ENCODE data around the gene COL9A3.
A peak's percentile ranks its signal among the peaks of the same experiment; 100 is the strongest.
"Not testable (repeated sequence)": the region's sequence is repeated elsewhere in the genome, so short reads cannot be mapped to it uniquely, and the experiment has no call there.

COL9A3 gene

DNA sequence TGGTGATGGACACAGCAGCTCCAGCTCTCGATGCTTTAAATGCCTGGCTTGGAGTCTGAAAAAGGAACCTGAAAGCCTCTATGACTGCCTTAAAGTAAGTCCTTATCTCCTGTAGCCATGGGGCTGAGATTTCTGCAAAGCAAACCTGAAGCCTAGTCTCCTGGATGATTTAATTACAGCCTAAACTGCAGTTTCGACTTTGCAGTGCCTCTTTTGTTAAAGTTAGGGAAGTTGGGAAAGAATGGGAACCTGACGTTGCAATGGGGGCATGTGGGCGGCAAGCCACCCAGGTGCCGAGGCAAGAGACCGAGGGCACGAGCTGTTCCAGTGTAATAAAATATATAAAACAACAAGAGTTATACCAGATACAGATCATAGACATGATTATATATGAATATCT lies 56.4 kb downstream of the COL9A3 start:
- in situ Hi-C loops (cut with MboI; ENCODE audit: low pct_unique_long_range_greater_than_20kb, low sequenced_read_pairs, unreplicated experiment): no loop called here
- TF ChIP-seq, protein P1, sequence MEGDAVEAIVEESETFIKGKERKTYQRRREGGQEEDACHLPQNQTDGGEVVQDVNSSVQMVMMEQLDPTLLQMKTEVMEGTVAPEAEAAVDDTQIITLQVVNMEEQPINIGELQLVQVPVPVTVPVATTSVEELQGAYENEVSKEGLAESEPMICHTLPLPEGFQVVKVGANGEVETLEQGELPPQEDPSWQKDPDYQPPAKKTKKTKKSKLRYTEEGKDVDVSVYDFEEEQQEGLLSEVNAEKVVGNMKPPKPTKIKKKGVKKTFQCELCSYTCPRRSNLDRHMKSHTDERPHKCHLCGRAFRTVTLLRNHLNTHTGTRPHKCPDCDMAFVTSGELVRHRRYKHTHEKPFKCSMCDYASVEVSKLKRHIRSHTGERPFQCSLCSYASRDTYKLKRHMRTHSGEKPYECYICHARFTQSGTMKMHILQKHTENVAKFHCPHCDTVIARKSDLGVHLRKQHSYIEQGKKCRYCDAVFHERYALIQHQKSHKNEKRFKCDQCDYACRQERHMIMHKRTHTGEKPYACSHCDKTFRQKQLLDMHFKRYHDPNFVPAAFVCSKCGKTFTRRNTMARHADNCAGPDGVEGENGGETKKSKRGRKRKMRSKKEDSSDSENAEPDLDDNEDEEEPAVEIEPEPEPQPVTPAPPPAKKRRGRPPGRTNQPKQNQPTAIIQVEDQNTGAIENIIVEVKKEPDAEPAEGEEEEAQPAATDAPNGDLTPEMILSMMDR (IDR thresholded peaks at IDR 0.05; ENCODE audit: extremely low read depth, insufficient read depth, missing control alignments): no peak

DNA sequence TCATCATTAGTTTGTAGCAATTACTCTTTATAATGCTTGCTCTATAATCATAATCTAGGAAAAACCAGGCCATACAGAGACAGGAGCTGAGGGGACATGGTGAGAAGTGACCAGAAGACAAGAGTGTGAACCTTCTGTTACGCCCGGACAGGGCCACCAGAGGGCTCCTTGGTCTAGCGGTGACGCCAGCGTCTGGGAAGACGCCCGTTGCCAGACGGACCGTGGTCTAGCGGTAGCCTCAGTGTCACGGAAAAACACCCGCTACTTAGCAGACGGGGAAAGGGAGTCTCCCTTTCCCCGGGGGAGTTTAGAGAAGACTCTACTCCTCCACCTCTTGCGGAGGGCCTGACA lies 56.8 kb downstream of the COL9A3 start:
- DNase-seq (ENCODE audit: low spot score); in situ Hi-C loops (cut with MboI; ENCODE audit: low pct_unique_long_range_greater_than_20kb, low sequenced_read_pairs, unreplicated experiment): not testable (repeated sequence)
- TF ChIP-seq, protein P1 (IDR thresholded peaks at IDR 0.05; ENCODE audit: extremely low read depth, insufficient read depth, missing control alignments): peak; percentile 56

More for the DNA sequence above, 56.4 kb downstream of the COL9A3 start:
- DNase-seq (ENCODE audit: low spot score): no peak

DNA sequence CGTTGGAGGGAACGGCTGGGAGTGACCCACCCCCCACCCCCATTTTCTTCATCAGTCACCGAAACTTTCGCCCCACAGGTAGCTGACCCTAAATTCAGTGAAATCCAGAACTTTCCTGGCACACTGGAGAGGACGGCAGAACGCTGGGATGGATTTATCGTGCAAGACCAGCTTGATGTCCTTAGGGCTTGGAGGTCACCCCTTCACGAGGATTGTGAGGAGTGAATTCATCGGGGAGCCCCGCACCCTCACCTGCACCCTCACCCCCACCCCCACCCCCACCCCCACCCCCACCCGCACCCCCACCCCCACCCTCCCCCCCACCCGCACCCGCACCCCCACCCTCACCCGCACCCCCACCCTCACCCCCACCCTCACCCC lies 58.1 kb downstream of the COL9A3 start:
- DNase-seq (ENCODE audit: low spot score): no peak
- in situ Hi-C loops (cut with MboI; ENCODE audit: low pct_unique_long_range_greater_than_20kb, low sequenced_read_pairs, unreplicated experiment): no loop called here
- TF ChIP-seq, protein P1 (IDR thresholded peaks at IDR 0.05; ENCODE audit: extremely low read depth, insufficient read depth, missing control alignments): no peak

DNA sequence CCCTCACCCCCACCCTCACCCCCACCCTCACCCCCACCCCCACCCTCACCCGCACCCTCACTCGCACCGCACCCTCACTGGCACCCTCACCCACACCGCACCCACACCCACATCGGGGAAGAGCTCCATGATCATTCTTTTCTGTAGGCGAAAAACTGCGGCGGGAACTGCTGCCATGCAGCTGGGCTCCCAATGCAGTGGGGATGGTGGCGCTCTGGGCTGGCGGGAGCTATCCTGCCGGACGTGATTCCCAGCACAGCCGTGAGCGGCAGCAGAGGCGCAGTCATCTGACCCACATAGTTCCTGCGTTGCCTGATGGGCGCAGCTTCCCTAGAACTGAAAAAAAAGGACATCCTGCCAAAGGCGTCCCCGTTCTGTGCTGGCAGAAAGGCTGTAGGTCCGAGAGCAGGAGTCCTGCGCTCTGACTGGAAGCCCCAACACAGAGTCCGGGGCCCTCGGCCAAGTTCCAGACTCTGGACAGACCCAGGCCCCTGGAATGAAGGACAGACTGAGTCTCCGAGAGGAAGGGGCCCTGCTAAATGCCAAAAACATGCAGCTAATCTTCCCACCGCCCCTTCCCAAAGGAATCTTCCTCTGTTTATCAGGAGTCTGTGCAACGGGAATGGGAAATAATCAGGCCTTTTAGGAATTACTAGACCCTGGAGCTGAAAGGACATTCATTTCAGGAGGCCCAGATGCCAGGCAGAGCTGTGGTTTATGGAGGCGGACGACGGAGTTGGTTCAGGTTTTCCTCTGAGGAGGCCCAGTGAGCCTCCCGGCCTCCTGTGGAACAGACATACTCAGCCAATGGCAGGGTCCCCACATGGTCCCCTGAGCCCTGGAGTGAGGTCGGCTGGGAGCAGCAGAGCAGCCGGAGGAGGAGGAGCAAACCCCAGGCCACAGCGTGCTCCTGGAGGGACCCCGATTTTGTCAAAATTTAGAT lies 58.8 kb downstream of the COL9A3 start:
- TF ChIP-seq, protein P1 (IDR thresholded peaks at IDR 0.05; ENCODE audit: extremely low read depth, insufficient read depth, missing control alignments): no peak
- in situ Hi-C loops (cut with MboI; ENCODE audit: low pct_unique_long_range_greater_than_20kb, low sequenced_read_pairs, unreplicated experiment): no loop called here
- no peak for DNase-seq (ENCODE audit: low spot score)

DNA sequence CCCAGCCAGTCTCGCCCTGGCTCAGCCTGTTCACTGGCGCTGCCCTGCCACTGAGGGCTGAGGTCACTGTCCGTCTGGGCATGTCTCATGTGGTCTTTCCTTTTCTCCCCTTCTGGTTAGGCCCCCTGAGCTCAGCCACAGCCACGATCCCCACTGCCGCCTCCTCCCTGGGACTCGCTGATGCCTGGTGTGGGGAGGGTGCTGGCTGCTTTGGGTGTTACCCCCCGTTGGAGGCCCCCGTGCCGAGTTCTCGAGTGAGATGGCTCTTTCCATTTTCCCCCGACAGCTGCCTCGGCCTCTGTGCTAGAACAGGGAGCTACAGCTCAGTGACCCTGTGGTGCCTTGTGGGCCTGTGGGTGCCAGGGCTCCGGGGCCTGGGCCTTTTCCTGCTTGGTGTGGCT lies 59.7 kb downstream of the COL9A3 start:
- in situ Hi-C loops (cut with MboI; ENCODE audit: low pct_unique_long_range_greater_than_20kb, low sequenced_read_pairs, unreplicated experiment): no loop called here
- DNase-seq (ENCODE audit: low spot score): no peak

GRCh38 chr20:62876902-62877816 lies 60.3 kb downstream of the COL9A3 start:
- TF ChIP-seq, protein P1 (IDR thresholded peaks at IDR 0.05; ENCODE audit: extremely low read depth, insufficient read depth, missing control alignments): no peak
- DNase-seq (ENCODE audit: low spot score): no peak
- in situ Hi-C loops (cut with MboI; ENCODE audit: low pct_unique_long_range_greater_than_20kb, low sequenced_read_pairs, unreplicated experiment): no loop called here

More for the DNA sequence above, 59.7 kb downstream of the COL9A3 start:
- TF ChIP-seq, protein P1 (IDR thresholded peaks at IDR 0.05; ENCODE audit: extremely low read depth, insufficient read depth, missing control alignments): no peak
